Karpas-422 (cell line): ENCODE measurements around the gene LAMB1. TPM values are rescaled to one million over a fixed set of nuclear protein-coding genes. Genes with fewer than 3 reads are reported as not detected.

Experiments
- DNase-seq: peaks from one replicate; pipeline ENCODE4 v3.0.0-alpha.2; 2015
- H2AFZ ChIP-seq: fragments of 200-600 bp; sonication (generic); 2 replicates; pipeline ENCODE4 v1.6.1; 2014; ENCODE audit warnings: antibody characterized with exemption, low read length, mixed read lengths
- H3K27ac ChIP-seq: fragments of 200-600 bp; sonication (generic); 2 replicates; pipeline ENCODE4 v1.5.1; 2014; ENCODE audit warnings: mild to moderate bottlenecking, low read length, moderate library complexity
- H3K27me3 ChIP-seq: fragments of 200-600 bp; sonication (generic); 2 replicates; pipeline ENCODE4 v1.6.1; 2014; ENCODE audit warnings: low read length, mixed read lengths
- H3K36me3 ChIP-seq: fragments of 200-600 bp; sonication (generic); 2 replicates; pipeline ENCODE4 v1.6.1; 2014; ENCODE audit warnings: low read length, mixed read lengths; ENCODE audit not compliant: insufficient read depth
- H3K4me1 ChIP-seq: fragments of 200-600 bp; sonication (generic); 2 replicates; pipeline ENCODE4 v1.6.1; 2014; ENCODE audit warnings: mild to moderate bottlenecking, low read length, mixed read lengths
- H3K4me2 ChIP-seq: fragments of 200-600 bp; sonication (generic); 2 replicates; pipeline ENCODE4 v1.6.1; 2014; ENCODE audit warnings: low read length, low read depth, mild to moderate bottlenecking; ENCODE audit not compliant: poor library complexity, severe bottlenecking
- H3K4me3 ChIP-seq: fragments of 200-600 bp; sonication (generic); 2 replicates; pipeline ENCODE4 v1.5.1; 2014; ENCODE audit warnings: mild to moderate bottlenecking, antibody characterized with exemption, low read length, mixed read lengths
- H3K79me2 ChIP-seq: fragments of 200-600 bp; sonication (generic); 2 replicates; pipeline ENCODE4 v1.6.1; 2014; ENCODE audit warnings: mild to moderate bottlenecking, low read length, mixed read lengths
- H3K9ac ChIP-seq: fragments of 200-600 bp; sonication (generic); 2 replicates; pipeline ENCODE4 v1.6.0; 2014; ENCODE audit warnings: low read length
- H3K9me2 ChIP-seq: fragments of 200-600 bp; sonication (generic), shearing (Covaris generic); replicated peaks from 2 replicates; pipeline ENCODE4 v1.6.0; 2014; ENCODE audit warnings: mild to moderate bottlenecking, low read length, moderate library complexity; ENCODE audit not compliant: insufficient read depth
- H3K9me3 ChIP-seq: fragments of 300-700, 200-600 bp; sonication (generic); 2 replicates; pipeline ENCODE4 v1.6.1; 2014; ENCODE audit warnings: low read length, mixed read lengths
- H4K20me1 ChIP-seq: fragments of 200-600 bp; sonication (generic); 2 replicates; pipeline ENCODE4 v1.6.1; 2014; ENCODE audit warnings: mild to moderate bottlenecking, antibody characterized with exemption, low read length, low read depth; ENCODE audit not compliant: insufficient read depth
- total RNA-seq: library from RNA; depleted of rRNA; stranded (reverse); fragments of >200 nt; shearing (Covaris generic); gene quantifications from 2 replicates; pipeline ENCODE4 v1.2.3, GENCODE V29; 2014; ENCODE audit warnings: low replicate concordance

Gene LAMB1
- total RNA-seq, 1 experiment from 2014 or later: not detected

DNA sequence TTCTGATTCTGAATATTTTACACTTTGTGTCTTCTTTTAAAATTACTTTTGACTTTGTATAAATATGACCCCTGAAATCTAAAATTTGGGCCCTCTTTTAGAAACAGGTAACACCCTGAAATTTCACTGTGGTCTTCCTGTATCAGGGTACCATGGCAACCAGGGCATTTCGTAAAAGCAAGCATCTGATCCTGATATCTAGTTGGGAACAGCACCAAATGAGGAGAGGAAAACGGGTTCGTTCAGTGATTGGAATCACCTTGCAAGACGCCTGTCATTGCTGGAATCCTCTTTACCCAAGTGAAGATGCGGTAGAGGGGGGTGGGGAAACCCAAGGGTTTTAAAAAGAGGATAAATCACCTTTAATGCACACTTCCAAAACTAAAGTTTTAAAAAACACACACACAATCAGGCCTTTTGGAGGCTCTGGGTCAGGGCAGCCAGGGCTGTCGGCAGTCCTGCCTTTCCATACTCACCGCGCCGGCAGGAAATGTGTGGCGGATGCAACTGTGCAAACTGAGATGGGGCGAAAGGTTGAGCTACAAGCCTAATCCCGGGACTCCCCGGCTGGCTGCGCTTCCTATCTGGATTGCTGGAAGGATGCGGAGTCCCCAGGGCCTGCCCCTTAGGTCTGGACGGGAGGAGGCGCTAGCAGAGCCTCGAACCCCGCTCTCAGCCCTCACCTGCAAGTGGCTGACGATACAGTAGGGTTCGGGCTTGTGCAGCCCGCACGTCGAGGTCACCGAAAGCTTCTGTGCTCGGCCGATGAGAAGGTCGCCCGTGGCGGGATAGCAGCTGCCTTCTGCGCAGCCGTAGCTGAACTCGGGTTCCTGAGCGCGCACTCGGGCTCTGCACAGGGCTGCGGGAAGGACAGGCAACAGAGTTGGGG is 1.8 kb downstream of the LAMB1 start:
- H3K79me2 ChIP-seq: no peaks in the 10 kb centered on the region

DNA sequence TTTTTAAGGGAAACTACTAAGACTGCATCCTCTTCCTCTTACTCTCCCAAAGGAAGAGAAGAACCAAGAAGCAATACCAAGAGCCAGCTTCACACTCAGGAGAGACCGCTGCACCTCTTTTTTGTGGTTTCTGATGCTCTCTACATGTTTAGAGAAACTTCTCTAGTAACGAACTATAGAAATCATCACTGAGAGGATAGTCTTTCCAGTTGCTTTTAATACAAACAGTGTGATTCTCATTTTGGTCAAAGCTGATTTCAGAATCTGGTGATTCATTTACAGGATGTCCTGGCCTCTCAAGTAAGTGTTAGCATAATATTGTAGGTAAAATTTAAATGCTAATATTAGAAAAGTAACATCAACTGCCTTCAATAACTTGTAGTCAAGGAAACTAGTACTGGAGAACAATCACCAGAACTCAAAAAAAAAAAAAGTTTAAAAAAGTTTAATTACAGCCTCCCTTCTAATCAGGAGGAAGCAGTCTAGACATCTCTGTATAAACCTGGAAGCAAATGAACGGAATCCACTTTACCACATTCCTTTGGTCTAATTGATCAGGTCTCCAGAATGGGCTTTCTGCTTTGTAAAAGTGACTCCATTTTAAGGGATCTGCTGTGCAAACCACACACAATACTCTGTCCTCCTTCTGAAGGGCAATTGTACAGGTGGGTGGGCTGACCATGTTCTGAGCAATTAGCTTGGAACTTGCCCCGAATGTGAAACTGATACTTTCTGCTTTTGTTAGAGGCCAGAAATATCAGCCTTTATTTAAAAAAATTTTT is 3.0 kb downstream of the LAMB1 start:
- Histone ChIP-seq H3K4me3 (no peak overlapping the region), H3K79me2 (no peaks in the 10 kb centered on the region), H3K27me3 (no peaks in the 10 kb centered on the region), H2AFZ (no peak overlapping the region), H3K36me3 (no peaks in the 10 kb centered on the region), H3K4me2 (no peak overlapping the region), H3K4me1 (no peaks in the 10 kb centered on the region), H3K9me3 (no peaks in the 10 kb centered on the region), H3K27ac (no peak overlapping the region), H3K9ac (no peak overlapping the region), H4K20me1 (no peaks in the 10 kb centered on the region), H3K9me2 (no peaks in the 10 kb centered on the region)
- DNase-seq: no peak

More for the DNA sequence above, 1.8 kb downstream of the LAMB1 start:
- DNase-seq: no peak
- no peak overlapping the region for H3K4me3 ChIP-seq
- no peak overlapping the region for H2AFZ ChIP-seq
- H3K27me3 ChIP-seq: no peaks in the 10 kb centered on the region
- H3K9me3 ChIP-seq: no peaks in the 10 kb centered on the region
- no peaks in the 10 kb centered on the region for H3K9me2 ChIP-seq
- H3K4me2 ChIP-seq: no peak overlapping the region
- H3K4me1 ChIP-seq: no peaks in the 10 kb centered on the region
- H3K36me3 ChIP-seq: no peaks in the 10 kb centered on the region
- no peaks in the 10 kb centered on the region for H4K20me1 ChIP-seq
- H3K9ac ChIP-seq: no peak overlapping the region
- no peak overlapping the region for H3K27ac ChIP-seq

DNA sequence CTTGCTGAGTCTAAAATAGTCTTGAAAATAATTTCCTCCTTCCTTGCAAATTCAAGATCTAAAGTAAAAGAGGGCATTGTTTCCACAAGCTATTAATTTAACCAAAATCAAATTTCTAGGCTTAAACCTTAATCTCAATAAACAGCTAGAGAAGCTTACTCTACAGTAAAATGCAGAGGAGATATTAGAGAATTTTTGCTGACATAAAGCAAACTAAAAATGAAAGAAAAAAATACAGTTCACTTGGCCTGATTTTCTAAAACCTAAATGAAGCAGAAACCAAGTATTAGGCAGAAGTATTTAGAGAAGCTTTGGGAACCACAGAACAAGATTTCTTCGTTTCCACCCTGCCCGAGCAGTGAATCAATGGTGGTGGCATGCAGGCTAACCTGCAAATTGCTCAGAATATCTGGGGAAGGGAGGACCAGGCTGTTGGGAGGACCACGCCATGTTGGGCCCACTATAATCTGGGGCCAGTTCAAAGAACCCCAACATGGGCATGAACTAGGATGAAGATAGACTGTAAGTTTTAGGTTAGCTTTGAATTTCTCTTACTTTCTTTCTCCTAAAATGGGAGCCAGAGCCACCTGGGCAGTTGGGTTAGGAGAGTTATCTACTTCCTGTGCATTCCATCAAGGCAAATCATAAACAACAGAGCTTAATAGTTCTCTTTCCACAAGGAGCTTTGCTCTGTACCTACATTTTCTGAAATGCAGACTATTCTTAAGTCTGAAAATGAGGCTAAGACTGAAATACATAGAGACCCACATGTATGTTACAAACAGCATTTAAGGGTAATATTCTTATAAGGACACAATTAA is 4.1 kb downstream of the LAMB1 start:
- no peak overlapping the region for H3K9ac ChIP-seq
- no peaks in the 10 kb centered on the region for H3K27me3 ChIP-seq
- H3K27ac ChIP-seq: no peak overlapping the region
- no peaks in the 10 kb centered on the region for H3K36me3 ChIP-seq
- no peak overlapping the region for H3K4me2 ChIP-seq
- no peak overlapping the region for H2AFZ ChIP-seq
- H3K4me1 ChIP-seq: no peaks in the 10 kb centered on the region
- H3K9me2 ChIP-seq: no peaks in the 10 kb centered on the region
- no peaks in the 10 kb centered on the region for H3K79me2 ChIP-seq
- no peak for DNase-seq
- no peaks in the 10 kb centered on the region for H4K20me1 ChIP-seq
- no peak overlapping the region for H3K4me3 ChIP-seq
- no peaks in the 10 kb centered on the region for H3K9me3 ChIP-seq

DNA sequence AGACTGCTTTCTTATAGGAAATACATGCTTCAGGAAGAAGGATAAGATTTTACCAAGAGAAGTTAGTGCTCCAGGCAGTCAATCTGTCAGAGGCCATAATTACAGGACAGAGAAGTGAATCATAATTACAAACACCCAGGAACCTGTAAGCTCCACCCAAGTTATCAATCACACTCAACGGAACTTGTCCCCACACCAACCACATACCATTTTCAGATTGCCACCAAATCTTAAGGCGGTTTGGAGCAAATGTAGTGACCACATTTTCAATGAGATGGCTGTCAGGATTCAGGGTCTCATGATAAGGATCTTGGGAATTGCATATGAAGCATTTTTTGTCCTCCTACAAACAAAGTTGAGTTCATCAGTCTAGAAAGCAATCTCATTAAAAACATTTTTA is 4.8 kb downstream of the LAMB1 start:
- no peaks in the 10 kb centered on the region for H3K9me3 ChIP-seq
- H3K4me1 ChIP-seq: no peaks in the 10 kb centered on the region
- no peaks in the 10 kb centered on the region for H3K27me3 ChIP-seq
- H3K36me3 ChIP-seq: no peaks in the 10 kb centered on the region
- H3K4me2 ChIP-seq: no peak overlapping the region
- no peak overlapping the region for H2AFZ ChIP-seq
- DNase-seq: no peak
- no peaks in the 10 kb centered on the region for H3K9me2 ChIP-seq
- no peaks in the 10 kb centered on the region for H4K20me1 ChIP-seq
- no peak overlapping the region for H3K27ac ChIP-seq
- no peaks in the 10 kb centered on the region for H3K79me2 ChIP-seq
- no peak overlapping the region for H3K9ac ChIP-seq
- no peak overlapping the region for H3K4me3 ChIP-seq

DNA sequence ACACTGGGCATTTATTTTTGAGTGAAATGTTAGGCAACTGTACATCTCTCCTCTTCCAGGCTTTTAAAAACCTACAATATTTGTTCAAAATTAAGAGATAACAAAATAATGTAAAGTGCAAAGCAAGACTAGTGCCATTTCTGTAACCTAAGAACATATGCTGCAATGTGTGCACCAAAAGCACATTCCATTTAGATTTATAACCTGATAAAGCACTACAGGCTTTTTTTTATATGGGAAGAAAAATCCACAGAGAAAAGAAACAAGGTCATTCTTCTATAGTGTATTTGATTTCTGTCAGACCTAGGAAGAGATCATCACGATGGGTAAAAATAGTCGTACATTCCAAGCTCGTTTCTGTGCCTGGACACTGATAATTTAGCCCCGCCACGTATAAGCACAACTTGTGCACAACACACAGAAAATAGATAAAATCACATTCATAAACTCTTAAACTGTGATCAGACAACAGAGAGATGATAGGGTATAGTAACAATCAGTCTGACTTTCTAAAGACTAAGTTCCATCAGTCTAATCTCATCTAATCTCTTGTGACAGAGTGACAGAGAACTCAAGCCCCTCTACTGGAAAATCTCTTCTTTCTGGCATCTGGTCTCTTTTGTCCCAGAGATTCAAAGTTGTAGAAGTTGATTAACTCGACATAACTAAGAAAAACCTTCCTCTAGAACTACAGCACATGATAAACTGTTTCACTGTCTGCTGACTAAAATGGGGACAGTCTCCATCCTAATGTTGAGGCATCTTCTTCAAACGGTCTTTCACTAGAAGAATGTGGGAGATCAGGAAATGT is 6.7 kb downstream of the LAMB1 start:
- no peak overlapping the region for H3K27ac ChIP-seq
- H2AFZ ChIP-seq: no peak overlapping the region
- no peak for DNase-seq
- H4K20me1 ChIP-seq: no peaks in the 10 kb centered on the region
- no peaks in the 10 kb centered on the region for H3K9me3 ChIP-seq
- no peak overlapping the region for H3K4me3 ChIP-seq
- no peak overlapping the region for H3K9ac ChIP-seq
- no peaks in the 10 kb centered on the region for H3K36me3 ChIP-seq
- no peak overlapping the region for H3K4me2 ChIP-seq
- no peaks in the 10 kb centered on the region for H3K4me1 ChIP-seq
- no peaks in the 10 kb centered on the region for H3K9me2 ChIP-seq
- no peaks in the 10 kb centered on the region for H3K27me3 ChIP-seq
- H3K79me2 ChIP-seq: no peaks in the 10 kb centered on the region

DNA sequence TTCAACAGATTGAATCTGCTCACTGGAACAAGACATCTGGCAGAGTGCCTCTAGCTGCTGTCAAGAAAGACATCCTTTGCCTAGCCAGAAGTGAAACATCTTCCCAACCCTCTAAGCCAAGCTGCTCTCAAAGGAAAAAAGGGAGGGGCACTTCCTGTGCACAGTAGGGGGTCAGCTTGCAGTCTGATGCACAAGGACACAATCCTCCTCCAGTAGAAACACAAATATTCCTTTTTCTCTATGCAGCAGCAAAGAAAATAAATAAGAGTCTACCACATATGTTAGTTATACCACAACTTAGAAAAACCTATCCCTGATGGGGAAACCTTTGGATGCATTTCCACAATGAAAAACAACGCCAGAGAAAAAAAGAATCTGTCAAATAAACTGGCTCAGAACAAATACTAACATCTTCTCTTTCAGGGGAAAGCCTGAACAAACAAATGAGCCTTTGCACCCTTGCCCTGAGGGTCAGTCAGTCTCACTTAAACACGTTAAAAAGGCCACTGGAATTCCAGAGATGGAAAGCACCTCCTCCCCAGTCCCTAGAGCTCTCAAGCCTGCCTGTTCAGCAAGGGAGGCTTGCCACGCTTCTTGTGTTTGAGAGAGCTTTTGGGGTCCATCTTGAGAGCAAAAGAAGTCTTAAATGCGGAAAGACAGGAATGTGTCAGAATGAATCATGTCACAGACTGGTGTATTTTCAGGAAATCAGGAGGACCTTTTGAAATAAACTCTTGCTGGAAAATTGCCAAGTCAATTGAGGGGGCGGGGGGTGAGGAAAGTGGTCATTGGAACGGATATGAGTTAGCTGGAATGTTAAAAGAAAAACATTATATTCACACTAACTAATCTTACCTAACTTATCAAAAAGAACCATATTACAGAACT is 7.5 kb downstream of the LAMB1 start:
- DNase-seq: no peak
- Histone ChIP-seq H4K20me1 (no peaks in the 10 kb centered on the region), H3K27ac (no peak overlapping the region), H3K79me2 (no peaks in the 10 kb centered on the region), H3K36me3 (no peaks in the 10 kb centered on the region), H3K9me2 (no peaks in the 10 kb centered on the region), H3K4me2 (no peak overlapping the region), H3K4me1 (no peaks in the 10 kb centered on the region), H3K9me3 (no peaks in the 10 kb centered on the region), H3K9ac (no peak overlapping the region), H3K4me3 (no peak overlapping the region), H2AFZ (no peak overlapping the region), H3K27me3 (no peaks in the 10 kb centered on the region)

DNA sequence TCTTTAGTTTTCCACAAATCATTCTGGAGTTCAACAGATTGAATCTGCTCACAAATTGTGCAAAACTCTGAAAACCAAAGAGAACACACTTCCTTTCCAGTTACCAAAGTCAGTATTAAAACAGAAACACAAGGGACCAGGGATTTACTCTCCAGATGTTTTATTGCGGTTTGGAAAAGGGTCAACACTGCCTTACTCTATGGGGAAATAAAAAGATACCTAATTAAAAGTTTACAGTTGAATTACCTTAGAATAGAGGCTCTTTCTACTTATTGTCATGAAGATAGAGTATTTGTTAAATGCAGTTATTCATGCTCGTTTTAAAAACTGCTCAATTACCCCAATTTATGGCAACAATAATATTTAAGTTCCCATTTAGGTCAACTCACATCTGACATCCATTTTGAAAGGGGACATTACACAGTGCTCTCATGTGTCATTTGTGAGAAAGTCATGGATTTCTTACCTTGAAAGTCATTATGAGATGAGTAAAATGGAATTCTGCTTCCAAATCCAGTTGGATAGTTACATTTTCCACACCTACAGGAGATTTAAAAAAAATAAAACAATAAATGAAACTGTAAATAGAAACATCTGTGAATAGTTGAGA is 8.4 kb downstream of the LAMB1 start:
- H3K27ac ChIP-seq: no peak overlapping the region
- no peaks in the 10 kb centered on the region for H3K36me3 ChIP-seq
- H4K20me1 ChIP-seq: no peaks in the 10 kb centered on the region
- H3K9ac ChIP-seq: no peak overlapping the region
- no peaks in the 10 kb centered on the region for H3K27me3 ChIP-seq
- no peaks in the 10 kb centered on the region for H3K79me2 ChIP-seq
- H3K4me2 ChIP-seq: no peak overlapping the region
- H3K4me3 ChIP-seq: no peak overlapping the region
- no peak for DNase-seq
- H3K9me3 ChIP-seq: no peaks in the 10 kb centered on the region
- H2AFZ ChIP-seq: no peak overlapping the region
- H3K4me1 ChIP-seq: no peaks in the 10 kb centered on the region
- no peaks in the 10 kb centered on the region for H3K9me2 ChIP-seq
